Measurements from ENCODE around the gene BTBD9.
A peak's percentile ranks its signal among the peaks of the same experiment; 100 is the strongest.

BTBD9 gene

DNA sequence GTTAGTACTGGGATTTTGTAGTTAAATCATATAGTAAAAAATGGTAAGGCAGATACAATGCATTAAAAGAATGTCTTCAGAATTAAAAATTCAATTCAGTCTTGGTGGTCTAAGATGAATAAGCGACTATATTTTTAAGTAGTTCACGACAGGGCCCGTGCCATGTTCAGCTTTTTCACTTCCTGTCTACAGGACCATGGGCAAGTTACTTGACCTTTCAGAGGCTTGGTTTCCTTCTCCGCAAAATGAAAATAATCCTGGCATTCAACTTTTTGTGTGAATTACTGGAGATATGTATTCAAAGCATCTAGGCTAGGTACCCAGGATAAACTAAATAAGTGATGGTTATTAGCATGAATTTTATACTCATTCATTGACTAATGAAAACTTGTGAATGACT lies 216.0 kb downstream of the BTBD9 start:
- DNase-seq = no peak

DNA sequence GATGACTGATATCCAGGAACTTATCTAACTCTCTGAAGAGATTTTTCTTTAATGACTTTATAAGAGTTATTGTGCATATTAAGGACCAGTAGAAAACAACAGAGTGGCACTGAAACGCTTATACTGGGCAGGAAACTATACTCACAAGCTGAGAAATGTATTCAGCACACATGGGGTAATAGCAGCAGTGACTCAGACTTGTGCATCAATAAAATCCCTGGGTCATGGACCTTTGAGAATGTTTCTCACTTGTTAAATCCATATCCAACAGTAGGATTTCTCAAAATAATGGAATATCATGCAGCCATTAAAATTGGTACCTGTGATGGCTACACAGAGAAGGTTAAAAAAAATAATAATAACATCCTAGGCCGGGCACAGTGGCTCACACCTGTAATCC lies 219.5 kb downstream of the BTBD9 start:
- no peak for DNase-seq

GRCh38 chr6:38417521-38417920 lies 222.2 kb downstream of the BTBD9 start:
- DNase-seq = no peak

GRCh38 chr6:38415231-38416005 lies 224.3 kb downstream of the BTBD9 start:
- no peak for DNase-seq

DNA sequence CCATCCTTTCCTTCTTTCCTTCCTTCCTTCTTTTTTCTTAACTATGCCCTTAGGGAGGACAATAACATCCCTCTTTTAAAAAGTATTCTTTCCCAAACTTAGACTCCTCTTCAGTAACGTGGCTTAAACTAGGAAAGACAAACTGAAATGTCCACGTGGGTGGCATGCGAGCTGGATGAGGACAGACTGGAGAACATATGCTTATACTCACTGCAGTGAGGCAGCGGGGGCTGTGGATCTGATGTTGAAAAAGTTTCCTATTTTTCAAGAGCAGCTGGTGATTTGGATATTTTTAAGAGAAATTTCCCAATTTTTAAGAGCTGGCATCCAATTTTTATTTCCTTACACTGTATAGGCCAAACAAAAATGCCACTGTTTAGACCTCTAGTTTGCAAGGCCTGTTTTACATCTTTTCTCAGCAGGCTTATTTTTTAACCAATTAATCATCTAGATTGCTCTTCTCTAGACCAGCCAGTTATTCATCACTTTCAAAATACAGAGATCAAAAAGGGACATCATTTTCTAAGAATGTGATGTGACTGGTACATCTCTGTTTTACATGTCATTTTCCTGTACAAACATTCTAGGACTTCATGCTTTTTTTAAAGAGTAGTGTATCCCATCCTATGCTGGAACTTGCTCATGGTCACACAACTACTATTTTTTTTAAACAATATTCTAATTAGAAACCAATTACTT lies 226.5 kb downstream of the BTBD9 start:
- DNase-seq = no peak

DNA sequence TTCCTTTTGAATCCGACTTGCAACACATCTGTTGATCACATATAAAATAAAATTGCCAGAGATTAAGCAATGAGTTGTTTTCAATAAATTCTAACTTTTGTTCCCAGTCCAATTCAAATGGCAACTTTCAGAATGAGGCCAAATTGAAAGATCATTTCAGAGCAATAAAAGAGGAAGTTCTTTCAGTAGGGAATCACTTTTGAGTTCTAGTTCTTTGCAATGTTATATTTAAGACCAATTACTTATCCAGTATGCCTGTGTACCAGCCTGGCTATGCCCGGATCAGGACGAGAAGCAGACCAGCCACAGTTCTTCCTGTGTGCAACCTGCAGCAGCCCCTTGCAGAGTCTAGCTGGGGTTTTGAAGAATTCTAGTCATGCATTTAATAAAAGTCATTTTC lies 232.5 kb downstream of the BTBD9 start:
- DNase-seq = peak; percentile 58

DNA sequence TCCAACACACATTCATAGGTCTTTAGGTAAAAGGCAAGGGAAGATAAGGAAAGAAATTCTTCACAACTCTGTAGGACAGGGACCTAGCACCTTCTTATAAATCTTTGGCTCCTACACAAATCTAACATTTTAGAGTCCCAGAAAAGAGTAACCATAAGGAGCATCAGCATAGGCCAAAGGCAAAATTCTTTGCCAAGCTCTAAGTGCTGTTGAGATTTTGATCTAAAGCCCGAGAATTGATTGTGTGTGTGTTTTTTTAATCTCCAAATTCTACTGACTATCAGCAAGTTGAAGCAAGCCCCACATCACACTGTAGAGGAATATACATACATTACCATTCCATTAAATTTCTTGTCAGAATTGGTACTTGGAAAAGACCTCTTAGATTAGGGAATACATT lies 233.6 kb downstream of the BTBD9 start:
- DNase-seq = no peak

DNA sequence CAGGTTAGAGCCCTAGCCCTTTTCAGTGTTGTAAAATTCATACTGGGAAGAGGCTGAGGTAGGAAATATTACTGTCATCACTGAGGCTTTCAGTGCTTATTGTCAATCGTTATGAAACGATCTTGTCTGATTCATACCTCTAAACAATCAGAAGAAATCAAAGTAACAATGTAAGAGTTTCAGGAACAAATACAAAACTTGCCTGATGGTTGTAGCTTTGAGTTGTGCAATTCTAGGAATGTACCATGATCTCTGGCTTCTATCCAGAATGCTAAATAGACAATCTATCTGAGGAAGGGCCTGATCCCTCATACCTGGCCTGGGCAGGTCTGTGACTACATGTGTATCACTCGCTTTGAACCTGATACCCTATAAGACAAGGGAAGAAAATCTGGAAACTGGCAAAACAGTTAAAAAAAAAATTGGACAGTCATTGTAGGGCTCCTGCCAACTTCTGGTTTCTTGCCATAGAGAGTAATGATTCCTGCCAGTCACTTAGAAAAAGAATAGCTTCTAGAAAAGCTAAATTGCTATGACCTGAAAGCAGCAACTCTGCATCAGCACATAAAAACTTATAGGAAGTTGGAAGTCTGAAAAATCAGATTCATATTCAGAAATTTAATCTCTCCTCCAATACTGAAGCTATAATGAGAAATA lies 234.7 kb downstream of the BTBD9 start:
- DNase-seq = no peak

DNA sequence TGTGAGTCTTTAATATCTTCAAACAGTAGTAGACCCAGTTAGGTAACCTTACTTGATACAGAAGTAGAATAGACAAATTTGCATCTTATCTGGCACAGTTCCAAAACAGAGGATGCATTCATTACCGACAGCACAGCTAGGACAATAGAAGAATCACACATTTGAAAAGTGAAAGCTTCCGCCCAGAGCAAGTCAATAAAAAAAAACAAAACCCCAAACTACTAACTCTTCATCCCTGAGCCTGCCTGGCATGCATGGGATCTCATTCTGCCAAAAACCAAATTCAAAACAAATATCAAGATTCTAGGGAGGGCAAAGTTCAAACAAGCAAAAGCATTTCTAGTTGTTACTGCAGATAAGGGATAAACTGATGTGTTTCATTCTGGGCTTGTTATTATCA lies 235.4 kb downstream of the BTBD9 start:
- no peak for DNase-seq

DNA sequence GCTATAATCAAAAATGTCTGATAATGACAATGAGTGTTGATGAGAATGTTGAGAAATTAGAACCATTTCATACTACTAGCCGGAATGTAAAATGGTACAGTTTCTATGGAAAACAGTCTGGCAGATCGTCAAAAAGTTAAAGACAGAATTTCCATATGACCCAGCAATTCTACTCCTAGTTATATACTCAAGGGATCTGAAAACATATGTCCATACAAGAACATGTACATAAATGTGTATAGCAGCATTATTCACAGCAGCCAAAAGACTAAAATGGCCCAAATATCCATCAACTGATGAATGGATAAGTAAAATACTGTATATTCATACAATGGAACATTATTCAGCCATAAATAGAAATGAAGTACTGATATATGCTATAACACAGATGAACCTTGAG lies 236.2 kb downstream of the BTBD9 start:
- DNase-seq = no peak

- DNase-seq = no peak
Observed at GRCh38 chr6:38400764-38401163, 239.0 kb downstream of the BTBD9 start.

- DNase-seq = no peak
Observed at GRCh38 chr6:38400101-38400500, 239.6 kb downstream of the BTBD9 start.

DNA sequence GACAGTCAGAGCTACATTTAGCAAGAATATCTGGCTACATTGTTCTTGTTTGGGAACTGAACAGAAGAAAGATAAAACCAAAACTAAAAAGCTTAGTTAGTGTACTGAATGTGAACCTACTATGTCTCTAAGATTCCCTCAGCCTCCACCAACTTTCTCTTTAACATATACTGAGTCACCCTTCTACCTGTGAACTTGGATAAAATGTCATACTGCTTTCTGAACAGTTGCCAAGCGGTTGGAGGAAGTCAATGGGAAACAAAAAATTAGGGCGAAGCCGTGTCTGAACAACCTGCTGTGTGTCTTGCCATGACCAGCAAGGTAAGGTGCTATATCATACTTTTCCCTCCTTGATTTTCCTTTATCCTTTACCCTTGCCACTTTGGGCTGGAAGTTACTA lies 243.5 kb downstream of the BTBD9 start:
- DNase-seq = no peak

DNA sequence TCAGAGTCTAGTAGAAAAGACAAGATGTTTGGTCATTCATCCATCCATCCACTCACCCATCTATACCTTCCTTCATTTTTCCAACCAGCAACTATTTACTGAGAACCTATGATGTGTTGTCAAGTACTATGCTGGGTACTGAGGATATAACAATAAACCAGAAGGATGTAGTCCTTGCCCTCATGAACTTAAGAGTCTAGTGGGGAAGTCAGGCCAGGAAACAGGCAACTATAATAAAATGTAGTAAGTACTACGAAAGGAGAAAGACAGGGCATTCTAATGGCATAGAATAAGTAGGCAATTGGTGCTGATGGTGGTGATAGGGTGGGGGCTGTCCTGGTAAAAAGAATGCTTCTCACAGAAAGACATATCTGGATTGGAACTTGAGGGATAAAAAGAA lies 245.7 kb downstream of the BTBD9 start:
- DNase-seq = no peak

- DNase-seq = no peak
Observed at GRCh38 chr6:38391626-38392579, 247.8 kb downstream of the BTBD9 start.

DNA sequence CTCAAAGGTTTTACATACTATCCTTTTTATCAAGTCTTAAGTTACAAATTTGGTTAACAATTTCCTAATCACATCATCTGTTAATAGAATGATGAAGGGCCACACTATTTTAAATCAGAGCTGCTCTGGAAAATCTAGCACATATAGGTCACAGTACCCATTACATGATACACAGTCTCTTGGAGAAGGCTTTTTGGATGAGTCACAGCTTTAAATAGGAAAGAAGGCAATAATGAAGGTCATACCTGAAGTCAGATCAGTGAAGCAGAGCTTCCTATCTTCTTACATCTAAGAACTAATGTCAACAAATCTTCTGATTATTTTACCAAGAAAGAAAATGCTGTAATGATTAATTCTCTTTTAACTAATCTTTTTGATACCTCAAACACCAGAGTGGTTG lies 248.5 kb downstream of the BTBD9 start:
- no peak for DNase-seq

GRCh38 chr6:38389875-38390274 lies 249.9 kb downstream of the BTBD9 start:
- DNase-seq = no peak

DNA sequence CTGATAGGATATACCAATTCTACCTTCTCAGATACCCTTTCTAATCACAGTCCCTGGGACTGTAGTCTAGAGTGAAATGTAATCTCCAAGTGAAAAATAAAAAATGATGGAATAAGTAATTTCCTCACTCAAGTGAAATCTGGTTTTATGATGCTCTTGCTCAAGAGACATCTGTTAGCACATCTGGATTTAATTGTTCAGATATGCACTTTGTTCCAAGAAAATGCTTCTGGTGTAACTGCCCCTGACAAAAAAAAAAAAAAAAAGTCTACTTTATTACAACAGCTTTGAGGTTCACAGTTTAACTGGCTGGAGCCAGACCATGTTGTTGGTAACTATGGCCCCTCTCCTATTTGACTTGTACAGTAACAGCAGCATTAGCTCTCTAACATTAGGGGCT lies 251.8 kb downstream of the BTBD9 start:
- no peak for DNase-seq

DNA sequence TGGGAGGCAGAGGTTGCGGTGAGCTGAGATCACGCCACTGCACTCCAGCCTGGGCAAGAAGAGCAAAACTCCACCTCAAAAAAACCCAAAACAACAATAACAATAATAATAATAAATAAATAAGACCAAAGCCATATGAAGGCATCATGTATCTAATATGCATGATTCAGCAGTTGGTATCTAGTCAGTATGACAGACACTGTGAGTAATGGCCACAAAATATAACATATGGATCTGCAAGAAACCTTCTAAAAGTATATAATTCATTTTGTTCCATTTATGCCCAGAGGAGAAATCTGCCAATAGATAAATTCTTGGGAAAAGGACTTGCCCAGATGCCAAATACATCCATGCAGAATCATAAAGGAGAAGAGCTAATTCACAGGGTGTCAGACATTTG lies 252.3 kb downstream of the BTBD9 start:
- DNase-seq = no peak

DNA sequence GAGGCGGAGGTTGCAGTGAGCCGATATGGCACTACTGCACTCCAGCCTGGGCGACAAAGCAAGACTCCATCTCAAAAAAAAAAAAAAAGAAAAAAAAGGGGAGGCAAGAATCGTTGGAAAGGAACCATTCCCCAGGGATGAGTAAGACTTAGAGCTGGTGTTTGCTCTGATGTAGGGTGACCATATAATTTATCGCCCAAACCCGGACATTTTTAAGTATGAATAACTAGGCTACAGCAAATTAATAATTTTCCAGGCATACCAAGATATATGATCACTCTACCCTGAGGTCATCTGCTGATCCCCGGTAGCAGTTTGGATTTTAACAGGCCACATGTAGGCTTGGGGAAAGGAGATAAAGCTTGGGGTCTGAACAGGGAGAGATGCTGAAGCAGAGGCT lies 260.9 kb downstream of the BTBD9 start:
- DNase-seq = no peak

DNA sequence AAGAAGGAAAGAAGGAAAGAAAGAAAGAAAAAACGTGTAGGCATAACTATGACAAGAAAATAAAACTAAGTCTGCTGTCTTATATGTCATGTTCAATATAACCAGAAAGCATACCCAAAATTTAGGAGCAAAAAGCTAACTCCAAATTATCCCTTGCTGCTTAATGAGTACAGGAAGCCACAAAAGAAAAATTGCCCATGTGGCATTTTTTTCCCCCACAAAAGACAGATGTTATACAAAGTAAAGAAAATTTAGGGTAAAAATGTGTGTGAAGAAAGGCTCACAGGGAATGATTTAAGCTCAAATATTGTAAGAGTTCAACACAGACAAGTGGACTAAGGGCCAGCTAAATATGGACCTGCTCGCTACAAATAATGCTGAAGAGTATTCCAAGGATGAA lies 263.8 kb downstream of the BTBD9 start:
- no peak for DNase-seq

GRCh38 chr6:38375341-38375740 lies 264.4 kb downstream of the BTBD9 start:
- DNase-seq = no peak

- no peak for DNase-seq
Observed at GRCh38 chr6:38371881-38372280, 267.8 kb downstream of the BTBD9 start.

Measured in suppressor macrophage treated with lipopolysaccharide for 4 hours (primary cell).